Measurements from ENCODE around the gene CTNNA2. TPM values are rescaled to one million over a fixed set of nuclear protein-coding genes. Genes with fewer than 3 reads are reported as not detected.

The CTNNA2 gene
- total and polyA plus RNA-seq, 2 of the 8 experiments (the other 6 are each of a cell fraction or from before 2014, with no cell fraction given): 3.9 to 9.0 TPM

DNA sequence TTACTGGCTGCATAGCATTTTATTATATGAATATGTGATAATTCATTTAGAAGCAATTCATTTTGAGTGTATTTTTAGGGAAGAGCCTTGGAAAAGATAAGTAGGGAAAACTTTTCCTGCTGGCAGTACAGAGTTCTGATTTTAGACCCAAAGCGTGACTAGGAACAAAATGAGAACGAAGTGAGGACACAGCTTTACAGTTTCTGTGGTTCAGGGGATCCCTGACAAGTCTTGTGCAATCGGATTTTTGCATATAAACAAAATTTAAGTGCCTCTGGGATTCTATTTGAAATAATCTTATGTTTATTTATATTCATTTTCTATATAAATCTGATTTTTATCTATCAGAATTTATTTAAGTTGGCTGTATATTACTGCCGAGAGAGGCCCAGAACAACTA, 402.6 kb downstream of the CTNNA2 start:
- CTCF ChIA-PET (ENCODE audit: partially characterized antibody): no interaction called here
- Histone ChIP-seq H4K5ac (ENCODE audit: insufficient read length, low read depth, low read length) (no peak overlapping the region), H3K4me2 (ENCODE audit: insufficient read depth in 1 of 2, low read depth in 2 of 2, low read length in 2 of 2) (no peak overlapping the region), H3K4ac (replicated peaks; ENCODE audit: insufficient read length, low read depth, low read length) (no peak overlapping the region), H2BK5ac (ENCODE audit: low read depth, low read length) (no peak overlapping the region), H2BK120ac (replicated peaks; ENCODE audit: low read depth, low read length) (no peak overlapping the region), H3K9ac (replicated peaks in 1 of 4; ENCODE audit: extremely low read depth in 1 of 4, low read depth in 3 of 4, low read length in 3 of 4) (no peak overlapping the region), H2AFZ (ENCODE audit: low read length) (no peak overlapping the region), H3K27me3 (replicated peaks in 1 of 4; ENCODE audit: control insufficient read depth in 3 of 4, extremely low read depth in 1 of 4, insufficient read depth in 3 of 4, low read length in 3 of 4) (no peaks in the 10 kb centered on the region), H3K27ac (ENCODE audit: low read depth, low read length) (no peak overlapping the region), H3K36me3 (ENCODE audit: control insufficient read depth in 2 of 4, insufficient read depth in 4 of 4, low read length in 3 of 4) (no peaks in the 10 kb centered on the region), H2BK15ac (ENCODE audit: low read length) (no peak overlapping the region), H4K91ac (replicated peaks; ENCODE audit: insufficient read length, low read length) (no peak overlapping the region), H3K56ac (replicated peaks; ENCODE audit: insufficient read length, low read depth, low read length) (no peak overlapping the region), H3K23me2 (ENCODE audit: low read depth, low read length) (no peaks in the 10 kb centered on the region), H4K8ac (ENCODE audit: extremely low read depth, insufficient read depth, low read length) (no peak overlapping the region), H2BK20ac (ENCODE audit: low read length) (no peak overlapping the region), H3K4me3 (ENCODE audit: extremely low read depth in 1 of 4, insufficient read depth in 2 of 4, low read depth in 3 of 4, low read length in 4 of 4) (no peak overlapping the region), H2BK12ac (ENCODE audit: low read depth, low read length) (no peak overlapping the region), H4K20me1 (replicated peaks in 1 of 2; ENCODE audit: control insufficient read depth in 1 of 2, insufficient read depth in 2 of 2, low read length in 2 of 2) (no peaks in the 10 kb centered on the region), H2AK5ac (ENCODE audit: low read depth, low read length) (no peak overlapping the region), H3K4me1 (replicated peaks in 1 of 4; ENCODE audit: control insufficient read depth in 3 of 4, insufficient read depth in 4 of 4, low read length in 3 of 4) (peaks cover 0 to 3% (median 0%) of the 10 kb centered on the region in 4 experiments; a peak in 1 of 7 replicates), H3K23ac (ENCODE audit: insufficient read length) (no peak overlapping the region), H3K79me1 (ENCODE audit: low read depth, low read length) (no peaks in the 10 kb centered on the region), H3K79me2 (ENCODE audit: control insufficient read depth in 1 of 2, insufficient read depth in 2 of 2, low read length in 2 of 2) (no peaks in the 10 kb centered on the region), H3K14ac (ENCODE audit: insufficient read length) (no peak overlapping the region), H3K18ac (ENCODE audit: extremely low read depth, low read length) (no peak overlapping the region), H3K9me3 (ENCODE audit: insufficient read depth in 2 of 2, low read depth in 1 of 2, low read length in 1 of 2) (no peaks in the 10 kb centered on the region)
- FAIRE-seq (no peak), DNase-seq (ENCODE audit: low read depth in 1 of 2, low spot score in 2 of 2) (no peak)
- POLR2A ChIA-PET (ENCODE audit: partially characterized antibody): no interaction called here
- 71% methylated on average over 4 of the region's 4 CpGs; no CpG with 5 or more reads in 1 of the 2 experiments for WGBS, 2 experiments (ENCODE audit: extremely low coverage in 1 of 2, insufficient coverage in 1 of 2, insufficient read length in 1 of 2, insufficient replicate concordance in 2 of 2, low coverage in 1 of 2, low lambda C conversion rate in 2 of 2, missing lambda C conversion rate in 1 of 2)
- TF ChIP-seq CEBPB (IDR thresholded peaks at IDR 0.05; ENCODE audit: low read depth, low read length) (peak; percentile 54; the same call in 1 of the 2 replicates), SP4 (IDR thresholded peaks at IDR 0.05; ENCODE audit: low read length) (no peak)

Measured in H1 (cell line).